ENCODE data around the gene KIF2A. TPM values are rescaled to one million over a fixed set of nuclear protein-coding genes. Genes with fewer than 3 reads are reported as not detected.

The KIF2A gene
- total and polyA plus RNA-seq, 2 donors (not counting 3 experiments of a cell fraction or from before 2014, with no cell fraction given): 17.1 to 65.1 TPM

DNA sequence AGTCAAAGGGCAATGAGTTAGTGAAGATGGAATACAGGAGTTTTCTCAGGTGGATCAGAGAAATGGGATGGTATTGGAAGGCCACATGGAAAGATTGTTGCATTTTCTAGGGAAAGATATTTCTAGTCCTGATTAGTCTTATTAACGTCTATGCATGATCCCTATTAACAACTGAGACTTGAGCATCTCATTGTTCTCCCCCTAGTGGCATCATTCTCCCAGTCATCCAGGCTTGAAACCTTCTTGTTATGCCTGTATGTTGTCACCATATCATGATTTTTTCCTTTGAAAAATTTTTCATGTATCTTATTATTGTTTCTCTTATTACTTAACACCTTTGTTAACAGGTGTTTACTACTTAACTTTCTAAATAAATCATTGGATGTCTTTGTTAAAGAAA lies 34.4 kb downstream of the KIF2A start:
- Histone ChIP-seq H3K9me1 (replicated peaks; ENCODE audit: control insufficient read depth, extremely low read depth, insufficient read depth, low read length) (no peaks in the 10 kb centered on the region), H3K9ac (replicated peaks; ENCODE audit: extremely low read depth, insufficient read depth, low read length) (no peak overlapping the region), H3K27me3 (ENCODE audit: control insufficient read depth in 2 of 2, insufficient read depth in 2 of 2, low read length in 2 of 2) (no peaks in the 10 kb centered on the region), H4K20me1 (replicated peaks; ENCODE audit: control insufficient read depth, extremely low read depth, insufficient read depth, low read length) (peaks cover 2% of the 10 kb centered on the region), H2AFZ (ENCODE audit: low read depth, low read length) (no peak overlapping the region), H3K27ac (ENCODE audit: insufficient read depth, low read depth, low read length) (no peak overlapping the region), H3K4me2 (ENCODE audit: insufficient read depth, low read length) (no peak overlapping the region), H3K4me3 (replicated peaks in 1 of 3; ENCODE audit: insufficient read depth in 1 of 3, low read depth in 1 of 3, low read length in 3 of 3) (no peak overlapping the region), H3K79me2 (ENCODE audit: control insufficient read depth, insufficient read depth, low read length) (peaks cover 51% of the 10 kb centered on the region), H3K36me3 (ENCODE audit: control insufficient read depth in 2 of 2, extremely low read depth in 1 of 2, insufficient read depth in 2 of 2, low read length in 2 of 2) (no peaks in the 10 kb centered on the region), H3K4me1 (ENCODE audit: control insufficient read depth, extremely low read depth, insufficient read depth, low read length) (peaks cover 9% of the 10 kb centered on the region), H3K9me3 (replicated peaks; ENCODE audit: control insufficient read depth, insufficient read depth, low read length) (no peaks in the 10 kb centered on the region)
- peak; percentile 67 for FAIRE-seq
- peak; percentile 27 for DNase-seq (ENCODE audit: low read depth, low spot score)
- BruUV-seq (replicated peaks): no TSS peak
- intact Hi-C loops (cut with micrococcal nuclease) (loop anchor here (5.0 kb wide), 1 partner anchor 33 kb away; the partner anchor contains the start of gene KIF2A), dilution Hi-C loops (cut with MboI; ENCODE audit: extremely low pct_ligation_motif_present, low sequenced_read_pairs) (no loop called here)
- CTCF ChIA-PET: interaction anchor here (1.0 to 1.1 kb wide), 2 partner anchors 14 to 116 kb away, joined by 3 read pairs; no protein-coding TSS in a partner anchor
- no peak for TF ChIP-seq MYC (IDR thresholded peaks at IDR 0.05; ENCODE audit: low read depth, low read length)
- TF ChIP-seq JUN (IDR thresholded peaks at IDR 0.05; ENCODE audit: borderline replicate concordance, insufficient read depth, insufficient read length, low read depth): no peak
- no peak for TF ChIP-seq FOS (IDR thresholded peaks at IDR 0.05; ENCODE audit: borderline replicate concordance, insufficient read depth, low read length)
- TF ChIP-seq, protein P1, sequence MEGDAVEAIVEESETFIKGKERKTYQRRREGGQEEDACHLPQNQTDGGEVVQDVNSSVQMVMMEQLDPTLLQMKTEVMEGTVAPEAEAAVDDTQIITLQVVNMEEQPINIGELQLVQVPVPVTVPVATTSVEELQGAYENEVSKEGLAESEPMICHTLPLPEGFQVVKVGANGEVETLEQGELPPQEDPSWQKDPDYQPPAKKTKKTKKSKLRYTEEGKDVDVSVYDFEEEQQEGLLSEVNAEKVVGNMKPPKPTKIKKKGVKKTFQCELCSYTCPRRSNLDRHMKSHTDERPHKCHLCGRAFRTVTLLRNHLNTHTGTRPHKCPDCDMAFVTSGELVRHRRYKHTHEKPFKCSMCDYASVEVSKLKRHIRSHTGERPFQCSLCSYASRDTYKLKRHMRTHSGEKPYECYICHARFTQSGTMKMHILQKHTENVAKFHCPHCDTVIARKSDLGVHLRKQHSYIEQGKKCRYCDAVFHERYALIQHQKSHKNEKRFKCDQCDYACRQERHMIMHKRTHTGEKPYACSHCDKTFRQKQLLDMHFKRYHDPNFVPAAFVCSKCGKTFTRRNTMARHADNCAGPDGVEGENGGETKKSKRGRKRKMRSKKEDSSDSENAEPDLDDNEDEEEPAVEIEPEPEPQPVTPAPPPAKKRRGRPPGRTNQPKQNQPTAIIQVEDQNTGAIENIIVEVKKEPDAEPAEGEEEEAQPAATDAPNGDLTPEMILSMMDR (IDR thresholded peaks at IDR 0.05; ENCODE audit: extremely low read depth in 1 of 2, insufficient read depth in 1 of 2, low read depth in 1 of 2, low read length in 2 of 2): no peak
- TF ChIP-seq, protein P2, sequence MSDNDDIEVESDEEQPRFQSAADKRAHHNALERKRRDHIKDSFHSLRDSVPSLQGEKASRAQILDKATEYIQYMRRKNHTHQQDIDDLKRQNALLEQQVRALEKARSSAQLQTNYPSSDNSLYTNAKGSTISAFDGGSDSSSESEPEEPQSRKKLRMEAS (IDR thresholded peaks at IDR 0.05; ENCODE audit: insufficient read depth, insufficient read length): no peak
- TF ChIP-seq POLR2A (IDR thresholded peaks at IDR 0.05; ENCODE audit: low read depth, low read length): no peak
- TF ChIP-seq POLR2AphosphoS5 (IDR thresholded peaks at IDR 0.05; ENCODE audit: insufficient read depth, low read depth, low read length): no peak
- TF ChIP-seq GATA2 (IDR thresholded peaks at IDR 0.05; ENCODE audit: insufficient read depth, insufficient read length, low read depth, low read length): no peak
- no peak for TF ChIP-seq EZH2 (IDR thresholded peaks at IDR 0.05; ENCODE audit: borderline replicate concordance, low read depth, low read length, severe bottlenecking)
- POLR2A ChIA-PET: no interaction called here

Measured in endothelial cell of umbilical vein (primary cell).